Smooth muscle cell (in vitro differentiated cells): ENCODE results near the gene NETO1. TPM values are rescaled to one million over a fixed set of nuclear protein-coding genes. Genes with fewer than 3 reads are reported as not detected.

Source experiments
- DNase-seq: peaks from one replicate; lab custom pipeline; 2025; ENCODE audit not compliant: unreplicated experiment; lab: John Stamatoyannopoulos, UW
- H2AFZ ChIP-seq: fragments of 200-600 bp; sonication (generic); 2 replicates; pipeline ENCODE4 v1.6.0; 2016; ENCODE audit warnings: antibody characterized with exemption, low read depth, mild to moderate bottlenecking
- H3F3A ChIP-seq: fragments of 200-600 bp; sonication (generic); 2 replicates; pipeline ENCODE4 v1.6.0; 2017; ENCODE audit warnings: antibody characterized with exemption, low read depth
- H3K27ac ChIP-seq: fragments of 200-600 bp; sonication (generic); 2 replicates; pipeline ENCODE4 v1.5.1; 2016; ENCODE audit warnings: low read depth, mild to moderate bottlenecking
- H3K27me3 ChIP-seq: fragments of 200-600 bp; sonication (generic); 2 replicates; pipeline ENCODE4 v1.6.1; 2016; ENCODE audit warnings: low read depth, mild to moderate bottlenecking
- H3K36me3 ChIP-seq: fragments of 200-600 bp; sonication (generic); 2 replicates; pipeline ENCODE4 v1.5.1; 2016; ENCODE audit warnings: low read depth
- H3K4me1 ChIP-seq: fragments of 200-600 bp; sonication (generic); 2 replicates; pipeline ENCODE4 v1.5.1; 2016; ENCODE audit warnings: low read depth
- H3K4me2 ChIP-seq: fragments of 200-600 bp; sonication (generic); 2 replicates; pipeline ENCODE4 v1.6.0; 2016; ENCODE audit warnings: mild to moderate bottlenecking
- H3K4me3 ChIP-seq: fragments of 200-600 bp; sonication (generic); 2 replicates; pipeline ENCODE4 v1.5.1; 2016; ENCODE audit warnings: mild to moderate bottlenecking
- H3K79me2 ChIP-seq: fragments of 200-600 bp; sonication (generic); 2 replicates; pipeline ENCODE4 v1.6.0; 2016; ENCODE audit warnings: low read depth, mild to moderate bottlenecking
- H3K9ac ChIP-seq: fragments of 200-600 bp; sonication (generic); 2 replicates; pipeline ENCODE4 v1.6.0; 2016; ENCODE audit warnings: low read depth
- H3K9me3 ChIP-seq: fragments of 200-600 bp; sonication (generic); replicated peaks from 2 replicates; pipeline ENCODE4 v1.5.1; 2016; ENCODE audit warnings: low read depth
- H4K20me1 ChIP-seq: fragments of 200-600 bp; sonication (generic); 2 replicates; pipeline ENCODE4 v1.6.0; 2016; ENCODE audit warnings: low read depth
- whole genome bisulfite sequencing: methylation state at CpG from one replicate; pipeline ENCODE4 v1.1.7; 2016; ENCODE audit warnings: low lambda C conversion rate; 5-methylcytosine and 5-hydroxymethylcytosine counted together
- polyA plus RNA-seq: library from polyadenylated mRNA; unstranded; fragments of >200 nt; fragmentation: Nextera tagmentation; extraction: Ambion mirVana; gene quantifications from 2 replicates; pipeline ENCODE4 v1.2.1, GENCODE V29; 2016
- total RNA-seq: library from RNA; depleted of rRNA; stranded (reverse); fragments of >200 nt; gene quantifications from 2 replicates; pipeline ENCODE4 v1.2.3, GENCODE V29; 2014
- TF ChIP-seq, protein P1 (sequence below): fragments of 200-600 bp; sonication (generic); IDR thresholded peaks from 2 replicates; pipeline ENCODE4 v1.5.1; 2017; ENCODE audit warnings: borderline replicate concordance, mild to moderate bottlenecking, antibody characterized with exemption; ENCODE audit not compliant: insufficient read depth, poor library complexity, severe bottlenecking

Gene NETO1
- total and polyA plus RNA-seq, 2 experiments from 2014 or later: 0.04 to 0.53 TPM

DNA sequence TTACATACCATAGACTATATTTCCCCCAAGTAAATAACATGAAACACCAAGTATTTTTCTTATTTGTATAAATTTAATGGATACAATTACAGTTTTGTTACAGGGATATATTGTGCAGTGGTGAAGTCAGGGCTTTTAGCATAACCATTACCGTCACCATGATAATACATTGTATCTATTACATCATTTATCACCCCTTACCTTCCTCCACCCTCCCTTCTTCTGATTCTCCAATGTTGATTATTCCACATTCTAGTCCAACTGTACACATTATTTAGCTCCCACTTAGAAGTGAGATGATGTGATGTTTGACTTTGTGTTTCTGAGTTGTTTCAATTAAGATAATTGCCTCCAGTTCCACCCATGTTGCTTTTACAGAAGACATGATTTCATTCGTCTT lies 35.2 kb upstream of the NETO1 start:
- Histone ChIP-seq H3K79me2 (no peaks in the 10 kb centered on the region), H3K9ac (no peak overlapping the region), H3K27me3 (peaks cover 8% of the 10 kb centered on the region), H3F3A (no peaks in the 10 kb centered on the region), H3K4me2 (no peak overlapping the region), H2AFZ (no peak overlapping the region), H4K20me1 (no peaks in the 10 kb centered on the region), H3K36me3 (no peaks in the 10 kb centered on the region), H3K27ac (no peak overlapping the region), H3K9me3 (no peaks in the 10 kb centered on the region), H3K4me3 (no peak overlapping the region), H3K4me1 (no peaks in the 10 kb centered on the region)
- no peak for DNase-seq
- 90% methylated on average over 2 of the region's 2 CpGs for WGBS
- TF ChIP-seq, protein P1, sequence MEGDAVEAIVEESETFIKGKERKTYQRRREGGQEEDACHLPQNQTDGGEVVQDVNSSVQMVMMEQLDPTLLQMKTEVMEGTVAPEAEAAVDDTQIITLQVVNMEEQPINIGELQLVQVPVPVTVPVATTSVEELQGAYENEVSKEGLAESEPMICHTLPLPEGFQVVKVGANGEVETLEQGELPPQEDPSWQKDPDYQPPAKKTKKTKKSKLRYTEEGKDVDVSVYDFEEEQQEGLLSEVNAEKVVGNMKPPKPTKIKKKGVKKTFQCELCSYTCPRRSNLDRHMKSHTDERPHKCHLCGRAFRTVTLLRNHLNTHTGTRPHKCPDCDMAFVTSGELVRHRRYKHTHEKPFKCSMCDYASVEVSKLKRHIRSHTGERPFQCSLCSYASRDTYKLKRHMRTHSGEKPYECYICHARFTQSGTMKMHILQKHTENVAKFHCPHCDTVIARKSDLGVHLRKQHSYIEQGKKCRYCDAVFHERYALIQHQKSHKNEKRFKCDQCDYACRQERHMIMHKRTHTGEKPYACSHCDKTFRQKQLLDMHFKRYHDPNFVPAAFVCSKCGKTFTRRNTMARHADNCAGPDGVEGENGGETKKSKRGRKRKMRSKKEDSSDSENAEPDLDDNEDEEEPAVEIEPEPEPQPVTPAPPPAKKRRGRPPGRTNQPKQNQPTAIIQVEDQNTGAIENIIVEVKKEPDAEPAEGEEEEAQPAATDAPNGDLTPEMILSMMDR: no peak

DNA sequence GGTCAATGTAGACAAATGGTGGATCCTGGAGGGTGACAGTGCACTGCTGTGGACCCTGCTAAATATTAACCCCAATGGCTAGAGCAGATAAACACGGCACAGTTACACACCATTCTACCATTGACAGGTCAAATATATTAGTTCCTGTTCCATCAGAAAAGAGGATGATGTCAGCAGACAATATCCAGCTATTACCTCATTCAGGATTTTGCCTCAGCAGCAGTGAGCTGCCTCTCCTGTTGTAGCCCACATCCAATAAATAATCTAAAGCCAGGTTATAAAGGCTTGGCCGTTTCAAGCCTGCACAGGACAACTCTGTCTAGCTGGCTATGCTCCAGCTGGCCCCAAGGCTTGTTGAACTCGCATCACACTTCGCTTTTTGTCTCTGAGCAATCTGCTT lies 31.6 kb upstream of the NETO1 start:
- H3K4me3 ChIP-seq: no peak overlapping the region
- DNase-seq: no peak
- TF ChIP-seq, protein P1: no peak

DNA sequence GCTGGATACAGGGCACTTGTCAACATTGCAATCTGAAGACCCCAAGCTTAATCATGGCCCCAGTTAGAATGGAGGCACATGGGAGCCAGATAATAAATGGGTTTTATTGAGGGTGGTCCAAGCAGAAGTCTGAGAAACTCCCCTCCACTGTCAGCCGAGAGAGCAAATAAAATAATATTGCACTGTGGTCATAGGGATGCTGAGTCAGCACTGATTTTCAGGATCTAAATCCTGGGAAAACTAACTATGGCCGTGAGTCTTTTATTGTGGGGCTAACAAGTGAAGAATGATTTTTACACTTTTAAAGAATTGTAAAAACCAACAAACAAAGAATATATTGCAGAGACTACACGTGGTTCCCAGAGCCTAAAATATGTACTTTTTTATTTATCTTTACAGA lies 31.1 kb upstream of the NETO1 start:
- Histone ChIP-seq H2AFZ (no peak overlapping the region), H3K4me1 (no peaks in the 10 kb centered on the region), H3K79me2 (no peaks in the 10 kb centered on the region), H4K20me1 (no peaks in the 10 kb centered on the region), H3K9me3 (no peaks in the 10 kb centered on the region), H3F3A (no peaks in the 10 kb centered on the region), H3K36me3 (no peaks in the 10 kb centered on the region), H3K27me3 (peaks cover 2% of the 10 kb centered on the region), H3K9ac (no peak overlapping the region), H3K4me2 (no peak overlapping the region), H3K27ac (no peak overlapping the region), H3K4me3 (no peak overlapping the region)
- DNase-seq: no peak
- WGBS: 79% methylated on average over 3 of the region's 3 CpGs
- TF ChIP-seq, protein P1: no peak

More for the DNA sequence above, 31.6 kb upstream of the NETO1 start:
- Histone ChIP-seq H3K4me1 (no peaks in the 10 kb centered on the region), H3K9ac (no peak overlapping the region), H3K9me3 (no peaks in the 10 kb centered on the region), H2AFZ (no peak overlapping the region), H3K27ac (no peak overlapping the region), H4K20me1 (no peaks in the 10 kb centered on the region), H3K36me3 (no peaks in the 10 kb centered on the region), H3K79me2 (no peaks in the 10 kb centered on the region), H3K4me2 (no peak overlapping the region), H3F3A (no peaks in the 10 kb centered on the region), H3K27me3 (peaks cover 7% of the 10 kb centered on the region)
- 79% methylated on average over 4 of the region's 4 CpGs for WGBS

DNA sequence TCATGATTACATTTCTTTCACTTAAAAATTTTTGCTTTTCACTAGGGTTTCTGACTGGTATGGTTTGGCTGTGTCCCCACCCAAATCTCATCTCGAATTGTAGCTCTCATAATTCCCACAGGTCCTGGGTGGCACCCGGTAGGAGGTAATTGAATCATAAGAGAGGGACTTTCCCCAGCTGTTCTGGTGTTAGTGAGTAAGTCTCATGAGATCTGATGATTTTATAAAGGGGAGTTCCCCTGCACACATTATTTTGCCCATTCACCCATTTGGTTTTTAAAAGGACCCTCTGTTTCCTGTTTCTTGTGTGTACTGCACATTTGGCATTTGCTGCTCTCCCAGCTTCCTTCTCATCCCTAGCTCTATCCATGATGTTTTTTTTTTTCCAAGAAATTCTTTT lies 27.8 kb upstream of the NETO1 start:
- Histone ChIP-seq H3K27me3 (no peaks in the 10 kb centered on the region), H3K9ac (no peak overlapping the region), H3K27ac (no peak overlapping the region), H3K79me2 (no peaks in the 10 kb centered on the region), H2AFZ (no peak overlapping the region), H3F3A (no peaks in the 10 kb centered on the region), H3K4me3 (no peak overlapping the region), H3K9me3 (no peaks in the 10 kb centered on the region), H3K4me2 (no peak overlapping the region), H4K20me1 (no peaks in the 10 kb centered on the region), H3K36me3 (no peaks in the 10 kb centered on the region), H3K4me1 (no peaks in the 10 kb centered on the region)
- DNase-seq: no peak
- WGBS: 74% methylated on average over 2 of the region's 2 CpGs
- TF ChIP-seq, protein P1: no peak
